AG08395 (cell line): ENCODE results near the gene CCDC82.
"Not testable (repeated sequence)": the region's sequence is repeated elsewhere in the genome, so short reads cannot be mapped to it uniquely, and the experiment has no call there.

Experiments
- DNase-seq: peaks from one replicate; pipeline ENCODE4 v3.0.0; 2012; ENCODE audit warnings: mixed read lengths, low spot score

Gene CCDC82

DNA sequence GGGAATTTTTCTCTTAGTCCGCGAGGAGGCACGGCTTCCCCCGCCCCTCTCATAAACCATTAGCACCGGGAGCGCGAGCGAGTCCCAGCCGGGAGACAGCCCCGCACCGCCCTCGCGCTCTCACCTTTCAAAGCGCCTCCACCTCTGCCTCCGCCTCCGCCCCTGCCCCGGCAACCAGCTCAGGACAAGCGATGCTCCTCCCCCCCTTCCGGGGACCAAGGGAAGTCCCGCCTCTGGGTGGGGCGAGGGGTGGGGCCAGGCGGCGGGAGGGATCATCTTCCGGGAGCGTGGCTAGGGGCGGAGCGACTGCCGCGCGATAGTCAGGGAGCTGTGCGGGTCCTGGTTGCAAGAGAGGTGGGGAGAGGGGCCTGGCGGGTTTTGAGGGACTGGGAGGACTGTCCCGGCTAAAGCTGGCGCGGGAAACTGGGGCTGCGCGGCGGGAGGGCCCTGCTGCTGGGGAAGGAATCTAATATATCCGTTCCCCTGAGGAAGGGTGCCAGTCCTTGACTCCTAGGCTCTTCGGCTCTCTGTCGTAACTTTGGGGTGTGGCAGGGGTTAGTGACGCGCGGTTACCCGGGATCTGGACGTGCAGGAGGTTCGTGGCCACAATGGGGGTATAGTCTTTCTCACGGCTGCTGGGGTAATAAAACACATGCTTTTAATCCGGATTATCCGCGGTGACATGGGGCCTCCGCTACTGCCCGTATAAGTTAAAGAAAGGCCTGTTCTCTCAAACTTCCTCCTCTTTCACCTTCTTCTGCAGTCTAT lies at the start of gene CCDC82, which contains the start of gene JRKL:
TSS of gene CCDC82 (minus strand) at position 193 of the 768 bp plus-strand sequence. CDS start 5,165 bp downstream, outside the sequence.
TSS of gene JRKL (plus strand) at position 294 of the 768 bp plus-strand sequence. CDS start 637 bp downstream, outside the sequence.
- DNase-seq: peak; percentile 98

DNA sequence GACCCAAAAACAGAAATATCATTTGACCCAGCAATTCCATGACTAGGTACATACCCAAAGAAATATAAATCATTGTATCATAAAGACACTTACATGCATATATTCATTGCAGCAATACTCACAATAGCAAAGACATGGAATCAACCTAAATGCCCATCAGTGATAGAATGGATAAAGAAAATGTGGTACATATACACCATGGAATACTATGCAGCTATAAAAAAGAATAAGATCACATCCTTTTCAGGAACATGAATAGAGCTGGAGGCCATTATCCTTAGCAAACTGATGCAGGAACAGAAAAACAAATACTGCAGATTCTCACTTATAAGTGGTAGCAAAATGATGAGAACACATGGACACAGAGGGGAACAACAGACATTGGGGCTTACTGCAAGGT lies 42.9 kb upstream of the CCDC82 start:
- not testable (repeated sequence) for DNase-seq

DNA sequence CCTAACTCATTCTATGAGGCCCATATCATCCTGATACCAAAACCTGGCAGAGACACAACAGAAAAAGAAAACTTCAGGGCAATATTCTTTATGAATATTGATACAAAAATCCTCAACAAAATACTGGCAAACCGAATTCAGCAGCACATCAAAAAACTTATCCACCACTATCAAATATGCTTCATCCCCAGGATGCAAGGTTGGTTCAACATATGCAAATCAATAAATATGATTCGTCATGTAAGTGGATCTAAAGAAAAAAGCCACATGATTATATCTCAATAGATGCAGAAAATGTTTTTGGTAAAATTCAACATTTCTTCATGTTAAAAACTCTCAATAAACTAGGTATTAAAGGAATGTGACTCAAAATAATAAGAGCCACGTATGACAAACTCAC lies 41.0 kb upstream of the CCDC82 start:
- no peak for DNase-seq

DNA sequence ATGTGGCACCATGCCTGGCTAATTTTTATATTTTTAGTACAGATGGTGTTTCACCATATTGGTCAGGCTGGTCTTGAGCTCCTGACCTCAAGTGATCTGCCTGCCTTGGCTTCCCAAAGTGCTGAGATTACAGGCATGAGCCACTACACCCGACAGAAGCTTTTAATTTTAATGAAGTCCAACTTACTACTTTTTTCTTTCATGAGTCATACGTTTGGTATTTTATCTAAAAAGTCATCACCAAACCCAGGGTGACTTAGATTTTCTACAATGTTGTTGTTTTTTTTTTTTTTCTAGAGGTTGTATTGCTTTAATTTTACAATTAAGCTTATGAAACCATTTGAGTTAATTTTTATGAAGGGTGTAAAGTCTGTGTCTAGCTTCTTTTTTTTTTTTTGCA lies 35.0 kb upstream of the CCDC82 start:
- DNase-seq: peak; percentile 15

DNA sequence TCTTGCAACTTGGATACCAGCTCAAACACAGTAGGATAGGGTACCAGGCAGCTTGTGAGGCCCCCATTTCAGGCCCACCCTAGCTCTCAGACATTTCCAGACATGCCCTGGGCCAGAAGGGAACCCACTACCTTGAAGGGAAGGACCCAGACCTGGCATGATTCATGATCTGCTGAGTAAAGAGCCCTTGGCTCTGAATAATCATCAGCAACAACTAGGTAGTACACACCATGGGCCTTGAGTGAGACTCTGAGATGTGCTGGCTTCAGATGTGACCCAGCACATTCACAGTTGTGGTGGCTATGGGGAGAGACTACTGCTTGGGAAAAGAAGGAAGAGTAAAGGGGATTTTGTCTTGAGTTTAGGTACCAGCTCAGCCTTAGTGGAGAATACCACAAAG lies 23.7 kb upstream of the CCDC82 start:
- DNase-seq: no peak

DNA sequence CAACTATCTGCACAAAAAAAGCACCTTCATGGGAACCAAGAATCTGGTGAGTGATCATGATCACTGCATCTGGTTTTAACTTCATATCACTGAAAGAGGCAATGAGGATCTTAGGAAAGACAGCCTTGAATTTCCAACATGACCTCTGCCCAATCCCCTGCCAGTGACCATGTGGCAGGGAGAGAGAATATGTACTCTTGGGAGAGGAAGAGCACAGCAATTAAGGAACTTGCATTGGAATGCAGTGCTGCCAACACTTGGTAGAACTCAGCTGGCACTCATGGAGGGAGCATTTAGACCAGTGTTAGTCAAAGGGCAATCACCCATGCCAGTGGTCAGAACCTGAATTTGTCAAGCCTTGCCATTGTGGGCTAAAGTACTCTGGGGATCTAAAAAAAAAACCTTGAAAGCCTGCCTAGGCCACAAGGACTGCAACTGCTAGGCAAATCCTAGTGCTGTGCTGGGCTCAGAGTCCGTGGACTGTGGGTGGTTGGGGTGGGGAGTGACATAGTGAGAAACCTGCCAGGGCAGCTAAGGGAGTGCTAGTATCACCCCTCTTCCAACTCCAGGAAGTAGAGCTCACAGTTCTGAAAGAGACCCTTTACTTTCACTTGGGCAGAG lies 23.2 kb upstream of the CCDC82 start:
- DNase-seq: no peak

DNA sequence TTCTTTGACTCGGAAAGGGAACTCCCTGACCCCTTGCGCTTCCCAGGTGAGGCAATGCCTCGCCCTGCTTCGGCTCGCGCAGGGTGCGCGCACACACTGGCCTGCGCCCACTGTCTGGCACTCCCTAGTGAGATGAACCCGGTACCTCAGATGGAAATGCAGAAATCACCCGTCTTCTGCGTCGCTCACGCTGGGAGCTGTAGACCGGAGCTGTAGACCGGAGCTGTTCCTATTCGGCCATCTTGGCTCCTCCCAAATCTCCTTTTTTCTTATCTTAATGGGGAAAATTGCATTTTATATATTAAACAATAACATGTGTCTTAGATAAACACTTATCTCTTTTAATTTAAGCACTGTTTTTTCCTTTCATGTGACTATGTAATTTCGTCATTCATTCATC lies 21.7 kb upstream of the CCDC82 start:
- not testable (repeated sequence) for DNase-seq

DNA sequence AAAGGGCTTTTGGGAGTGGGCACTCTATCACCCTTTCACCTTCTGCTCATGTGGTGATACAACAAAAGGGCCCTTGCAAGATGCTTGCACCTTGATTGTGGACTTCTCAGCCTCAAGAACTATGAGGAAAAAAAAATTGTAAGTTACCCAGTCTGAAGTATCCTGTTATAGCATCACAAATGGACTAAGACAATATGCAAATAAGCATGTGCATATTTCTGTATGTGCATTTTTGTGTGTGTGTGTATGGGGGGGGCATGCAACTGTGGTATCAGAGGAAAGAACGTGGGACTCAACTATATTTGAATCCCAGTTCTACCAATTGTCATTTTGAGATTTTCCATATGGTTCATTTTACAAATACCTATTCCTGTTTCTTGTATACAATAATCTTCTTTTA lies 11.0 kb upstream of the CCDC82 start:
- no peak for DNase-seq

DNA sequence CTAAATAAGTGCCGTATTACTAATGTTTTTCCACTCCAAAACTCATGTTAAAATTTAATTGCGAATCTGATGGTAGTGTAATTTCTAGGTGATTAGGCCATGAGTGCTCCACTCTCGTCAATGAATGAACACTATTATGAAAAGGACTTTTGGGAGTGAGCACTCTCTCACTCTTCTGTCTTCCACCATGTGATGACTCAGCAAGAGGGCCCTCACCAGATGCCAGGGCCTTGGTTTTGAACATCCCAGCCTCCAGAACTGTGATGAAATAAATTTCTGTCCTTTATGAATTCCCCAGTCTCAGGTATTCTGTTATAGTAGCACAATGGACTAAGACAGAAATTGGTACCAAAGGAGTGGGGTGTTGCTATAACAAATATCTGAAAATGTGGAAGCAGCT lies 8.2 kb upstream of the CCDC82 start:
- DNase-seq: no peak

DNA sequence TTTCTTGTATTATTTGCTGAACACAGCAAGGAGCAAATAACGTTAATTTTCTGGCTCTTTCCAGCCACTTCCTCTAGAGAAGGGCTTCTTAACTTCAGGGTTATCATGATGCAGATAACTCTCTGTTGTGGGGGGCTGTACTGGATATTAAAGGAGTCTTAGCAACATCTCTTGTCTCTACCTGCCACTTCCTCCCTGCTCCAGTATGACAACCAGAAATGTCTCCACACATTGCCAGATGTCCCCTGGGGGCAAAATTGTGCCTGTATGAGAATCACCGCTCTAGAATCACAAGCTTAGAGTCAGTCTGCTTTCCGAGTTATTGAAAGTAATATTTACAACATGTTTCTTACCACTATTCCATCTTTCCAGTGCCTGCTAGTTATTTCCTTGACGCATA lies 6.9 kb upstream of the CCDC82 start:
- no peak for DNase-seq

DNA sequence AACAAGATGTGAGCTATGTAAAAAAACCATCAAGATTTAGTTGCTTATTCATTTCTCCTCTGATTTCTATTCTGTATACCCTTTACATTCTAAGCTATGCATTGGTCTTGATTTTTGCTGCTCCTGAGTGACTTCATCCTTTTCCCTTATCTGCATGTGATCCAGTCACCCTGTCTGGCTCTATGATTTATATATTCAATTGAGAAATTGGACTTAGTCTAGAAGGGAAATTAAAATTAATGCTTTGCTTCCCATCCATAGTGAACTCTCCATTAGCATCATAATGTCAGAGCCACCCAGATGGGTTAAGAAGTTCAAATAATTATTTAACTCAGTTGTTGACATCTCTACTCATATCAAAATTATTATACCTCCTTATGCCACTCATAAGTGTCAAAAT lies 5.1 kb upstream of the CCDC82 start:
- no peak for DNase-seq

DNA sequence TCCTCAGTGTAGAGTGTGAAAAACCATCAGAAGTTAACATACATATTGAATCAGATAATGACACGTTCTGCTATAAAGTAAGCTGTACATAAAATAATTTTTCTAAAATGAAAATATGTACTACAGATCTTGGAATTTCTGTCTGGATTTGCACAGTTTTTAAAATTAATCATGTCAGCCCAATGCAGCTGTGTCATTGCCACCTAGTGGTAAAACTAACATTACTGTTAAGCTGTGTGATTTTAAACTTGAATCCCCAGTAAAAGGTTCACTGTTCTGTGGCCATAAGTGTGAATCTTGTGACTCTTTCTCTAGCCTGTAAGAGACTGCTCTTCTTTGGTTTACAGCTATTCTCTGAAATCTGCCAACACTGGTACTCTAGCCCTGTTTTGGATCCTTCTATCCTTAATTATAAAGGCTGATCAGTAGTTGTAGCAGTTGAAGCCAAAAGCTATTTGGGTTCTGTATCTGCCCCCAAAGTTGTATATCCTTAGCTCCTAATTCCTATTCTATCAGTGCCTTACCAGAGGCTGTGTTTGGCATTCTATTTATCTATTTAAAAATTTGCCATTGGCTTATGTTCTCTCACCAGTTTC lies 4.1 kb upstream of the CCDC82 start:
- DNase-seq: peak; percentile 39

DNA sequence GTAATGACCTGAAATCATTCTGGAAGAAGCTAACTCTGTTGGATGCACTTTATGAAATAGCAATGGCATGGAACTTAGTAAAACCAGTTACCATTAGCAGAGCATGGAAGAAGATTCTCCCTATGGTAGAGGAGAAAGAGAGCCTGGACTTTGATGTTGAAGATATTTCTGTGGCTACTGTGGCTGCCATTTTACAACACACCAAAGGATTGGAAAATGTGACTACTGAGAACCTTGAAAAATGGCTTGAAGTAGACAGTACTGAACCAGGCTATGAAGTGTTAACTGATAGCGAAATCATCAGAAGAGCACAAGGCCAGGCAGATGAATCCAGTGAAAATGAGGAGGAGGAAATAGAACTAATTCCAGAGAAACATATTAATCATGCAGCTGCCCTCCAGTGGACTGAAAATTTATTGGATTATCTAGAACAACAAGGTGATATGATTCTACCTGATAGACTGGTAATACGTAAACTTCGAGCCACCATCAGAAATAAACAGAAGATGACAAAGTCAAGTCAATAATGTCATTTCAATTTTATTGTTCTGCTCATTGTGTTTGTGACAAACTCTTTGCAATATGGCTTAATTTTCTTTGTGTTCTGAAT lies 2.1 kb upstream of the CCDC82 start:
- no peak for DNase-seq

DNA sequence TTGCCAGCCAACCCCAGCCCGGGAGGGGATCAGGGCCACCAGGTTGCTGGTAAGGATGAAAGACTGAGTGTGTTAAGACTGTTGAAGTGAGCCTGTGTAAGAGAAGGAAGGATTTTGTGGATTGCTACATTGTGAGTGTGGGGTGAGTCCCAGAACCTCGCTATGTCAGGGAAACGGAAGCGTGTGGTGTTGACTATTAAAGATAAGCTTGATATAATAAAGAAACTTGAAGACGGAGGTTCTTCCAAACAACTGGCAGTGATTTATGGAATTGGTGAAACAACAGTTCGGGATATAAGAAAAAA lies 728 bp upstream of the CCDC82 start:
- DNase-seq: peak; percentile 3

DNA sequence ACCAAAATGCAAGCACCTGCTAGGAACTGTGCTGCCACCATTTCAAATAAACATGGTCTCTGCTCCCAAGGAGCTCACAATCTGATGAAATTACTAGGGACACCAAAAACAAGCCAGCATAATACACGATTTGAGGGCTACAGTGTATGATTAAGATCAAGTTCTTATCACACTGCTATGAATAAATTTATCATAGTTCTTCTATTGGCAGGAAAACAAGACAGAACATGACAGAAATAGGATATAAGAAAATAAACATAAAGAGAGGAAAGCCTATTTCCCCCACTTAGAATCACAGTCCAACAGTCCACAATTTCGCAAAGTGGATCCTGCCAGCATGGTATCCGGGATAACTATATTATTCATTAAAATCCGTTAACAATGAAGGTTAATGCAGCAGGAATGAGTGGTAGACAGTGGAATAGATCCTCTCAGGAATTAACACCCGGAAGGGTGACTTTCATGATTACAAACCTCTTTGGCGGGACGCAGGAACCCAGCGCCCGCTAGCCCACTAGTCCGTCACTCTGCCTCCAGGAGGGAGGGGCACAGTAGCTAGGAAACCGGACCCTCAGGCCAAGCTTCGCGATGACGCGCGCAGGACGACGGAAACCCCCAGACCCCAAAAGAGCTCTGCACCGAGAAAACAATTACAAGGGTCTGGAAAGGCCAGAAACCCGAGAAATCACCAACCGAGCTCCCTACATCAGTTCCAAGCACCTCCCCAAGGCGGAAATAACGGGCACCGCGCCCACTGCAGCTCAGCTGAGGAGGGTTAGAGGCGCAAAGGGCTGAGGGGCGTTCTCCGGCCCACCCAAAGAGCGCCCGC lies 607 bp downstream of the CCDC82 start:
- peak; percentile 23 for DNase-seq

DNA sequence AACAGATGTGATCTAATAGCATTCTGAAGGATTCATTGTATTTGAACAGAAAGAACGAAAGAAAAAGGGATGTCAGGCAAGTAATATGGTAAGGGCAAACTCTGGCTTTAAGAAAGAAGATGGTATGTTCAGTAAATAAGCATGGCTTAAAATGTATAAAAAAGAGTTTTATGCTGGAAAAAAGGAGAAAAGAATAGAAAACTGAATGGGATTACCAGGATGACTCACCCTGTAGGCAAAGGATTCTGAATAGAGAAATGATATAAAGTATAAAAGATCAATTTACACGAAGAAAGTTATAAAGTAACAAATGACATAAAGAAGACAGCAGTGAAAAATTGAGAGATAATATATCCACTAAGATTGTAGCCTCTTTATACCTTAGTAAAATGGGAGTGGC lies 4.5 kb downstream of the CCDC82 start:
- no peak for DNase-seq

DNA sequence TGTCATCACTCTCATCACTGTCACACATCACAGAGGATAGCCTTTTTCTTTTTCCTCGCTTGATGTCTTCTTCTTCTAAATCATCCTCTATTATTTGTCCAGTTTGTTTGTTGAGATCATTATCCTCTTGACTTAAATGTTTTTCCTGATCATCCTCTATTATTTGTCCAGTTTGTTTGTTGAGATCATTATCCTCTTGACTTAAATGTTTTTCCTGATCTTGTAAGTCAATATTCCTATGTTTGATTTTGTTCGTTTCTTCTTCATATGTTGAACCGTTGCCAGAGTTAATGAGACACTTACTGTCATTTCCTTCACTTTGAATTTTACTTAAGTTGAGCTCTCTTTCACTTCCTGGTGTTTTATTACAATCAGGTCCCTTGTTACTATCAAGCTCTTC lies 5.6 kb downstream of the CCDC82 start:
- no peak for DNase-seq

DNA sequence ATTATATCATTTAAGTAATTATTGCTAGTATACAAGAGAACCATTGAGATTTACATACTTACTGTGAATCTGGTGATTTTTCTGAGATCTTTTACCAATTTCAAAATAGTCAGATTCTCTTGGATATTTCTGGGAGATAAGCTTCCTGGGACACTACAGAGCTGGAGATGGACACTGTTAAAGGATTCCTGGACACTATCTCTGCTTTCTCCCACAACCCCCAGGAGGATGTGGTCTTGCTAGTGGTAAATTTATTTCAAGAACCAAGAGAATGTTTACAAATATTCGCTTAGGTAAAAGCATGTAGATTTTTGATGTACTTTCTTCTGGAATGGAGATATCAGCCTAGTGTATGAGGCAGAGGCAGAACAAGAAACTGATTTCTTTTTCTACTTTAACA lies 12.9 kb downstream of the CCDC82 start:
- no peak for DNase-seq

DNA sequence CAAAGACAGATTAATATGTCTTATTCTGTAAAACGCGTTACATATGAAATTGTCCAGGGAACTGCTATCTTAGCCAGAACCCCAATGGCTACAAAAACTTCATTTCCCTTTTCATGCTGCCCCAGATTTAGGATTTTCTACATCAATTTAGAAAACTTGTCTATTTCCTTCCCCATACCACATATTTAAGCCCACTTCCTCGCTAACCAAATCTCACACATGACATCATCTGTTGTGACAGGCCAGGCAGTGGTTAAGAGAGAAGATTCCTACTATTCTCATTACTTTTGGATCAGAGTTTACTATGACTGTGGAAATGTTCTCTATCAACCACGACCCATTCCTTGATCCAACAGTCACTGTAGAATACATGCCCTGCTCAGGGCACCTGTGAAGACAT lies 15.9 kb downstream of the CCDC82 start:
- DNase-seq: no peak

DNA sequence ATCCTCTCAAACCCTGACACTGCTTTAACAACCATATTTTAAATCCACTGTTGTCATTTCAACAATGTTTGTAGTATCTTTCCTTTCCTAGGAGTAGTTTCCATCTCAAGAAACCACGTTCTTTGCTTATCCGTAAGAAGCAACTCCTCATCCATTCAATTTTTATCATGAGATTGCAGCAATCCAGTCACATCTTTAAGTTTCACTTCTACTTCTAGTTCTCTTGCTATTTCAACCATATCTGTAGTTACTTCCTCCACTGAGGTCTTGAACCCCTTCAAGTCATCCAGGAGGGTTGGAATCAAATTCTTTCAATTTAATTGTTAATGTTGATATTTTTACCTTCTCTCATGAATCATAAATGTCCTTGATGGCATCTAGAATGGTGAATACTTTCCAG lies 22.4 kb downstream of the CCDC82 start:
- no peak for DNase-seq

DNA sequence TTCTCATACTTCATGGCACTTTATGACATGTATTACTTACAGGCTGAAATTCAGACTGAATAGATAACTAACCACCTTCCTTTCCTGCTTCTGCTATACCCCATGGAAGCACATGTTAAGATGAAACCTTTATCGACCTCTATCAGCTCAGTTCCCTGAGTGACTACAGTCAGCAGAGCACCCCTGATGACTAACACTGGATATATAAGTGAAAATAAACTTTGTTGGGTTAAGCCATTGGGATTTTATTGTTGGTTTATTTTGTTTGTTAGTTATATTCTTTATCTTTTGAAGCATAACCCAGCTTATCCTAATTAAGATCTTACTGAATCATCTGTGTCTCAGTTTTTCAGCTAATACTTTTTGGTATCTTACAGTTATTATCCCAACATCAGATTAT lies 23.7 kb downstream of the CCDC82 start:
- DNase-seq: no peak

DNA sequence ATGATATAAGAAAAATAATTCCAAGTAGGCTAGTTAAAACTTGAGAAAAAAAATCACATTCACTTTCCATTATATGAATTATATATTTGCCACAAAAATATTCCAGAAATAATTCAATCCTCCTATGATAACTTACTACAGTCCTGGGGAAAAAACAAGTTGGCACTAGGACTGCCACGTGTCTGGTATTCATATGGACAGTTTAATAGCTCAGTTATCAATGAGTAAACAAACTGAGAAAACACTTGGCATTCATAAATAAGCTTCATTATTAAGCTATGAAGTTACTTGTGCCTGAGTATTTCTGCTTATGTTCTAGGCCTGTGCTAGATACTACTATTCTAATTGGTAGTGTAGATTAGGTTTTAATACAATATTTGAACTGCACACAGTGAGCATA lies 24.2 kb downstream of the CCDC82 start:
- DNase-seq: no peak
